Mesendoderm (in vitro differentiated cells): ENCODE results near the gene STAG2.

ENCODE experiments used
- DNase-seq: peaks from one replicate; pipeline ENCODE4 v3.0.0; 2013
- H2AK5ac ChIP-seq: 2 replicates; pipeline ENCODE4 v1.6.1; 2013; ENCODE audit warnings: low read length, inconsistent platforms
- H2BK120ac ChIP-seq: 2 replicates; pipeline ENCODE4 v1.6.1; 2013; ENCODE audit warnings: low read depth, mild to moderate bottlenecking, low read length, moderate library complexity, mixed read lengths
- H2BK15ac ChIP-seq: replicated peaks from 2 replicates; pipeline ENCODE4 v1.6.1; 2013; ENCODE audit warnings: low read depth, mild to moderate bottlenecking, moderate library complexity
- H2BK5ac ChIP-seq: 2 replicates; pipeline ENCODE4 v1.6.1; 2013; ENCODE audit warnings: low read length, inconsistent platforms
- H3K18ac ChIP-seq: 2 replicates; pipeline ENCODE4 v1.6.1; 2013; ENCODE audit warnings: mild to moderate bottlenecking, low read length, mixed read lengths
- H3K23ac ChIP-seq: one replicate; pipeline ENCODE4 v1.6.1; 2013; ENCODE audit warnings: low read length
- H3K27ac ChIP-seq: 2 replicates; pipeline ENCODE4 v1.5.1; 2013; ENCODE audit warnings: low read depth, mild to moderate bottlenecking, inconsistent platforms, low read length, moderate library complexity
- H3K27me3 ChIP-seq: 2 replicates; pipeline ENCODE4 v1.6.1; 2013; ENCODE audit warnings: low read length, control low read depth, mild to moderate bottlenecking, inconsistent platforms; ENCODE audit not compliant: insufficient read depth, poor library complexity
- H3K36me3 ChIP-seq: 2 replicates; pipeline ENCODE4 v1.6.1; 2013; ENCODE audit warnings: low read length, inconsistent platforms; ENCODE audit not compliant: control insufficient read depth, insufficient read depth
- H3K4ac ChIP-seq: one replicate; pipeline ENCODE4 v1.6.1; 2013; ENCODE audit warnings: low read depth, mild to moderate bottlenecking, low read length, moderate library complexity
- H3K4me1 ChIP-seq: 2 replicates; pipeline ENCODE4 v1.6.1; 2013; ENCODE audit warnings: low read depth, low read length, inconsistent platforms; ENCODE audit not compliant: control insufficient read depth
- H3K4me2 ChIP-seq: 2 replicates; pipeline ENCODE4 v1.6.1; 2013; ENCODE audit warnings: low read length
- H3K4me3 ChIP-seq: 2 replicates; pipeline ENCODE4 v1.5.1; 2013; ENCODE audit warnings: mild to moderate bottlenecking, low read length
- H3K56ac ChIP-seq: one replicate; pipeline ENCODE4 v1.6.1; 2013; ENCODE audit warnings: low read length
- H3K79me1 ChIP-seq: 2 replicates; pipeline ENCODE4 v1.6.1; 2013; ENCODE audit warnings: low read length, inconsistent platforms
- H3K79me2 ChIP-seq: 2 replicates; pipeline ENCODE4 v1.6.1; 2013; ENCODE audit warnings: mild to moderate bottlenecking, low read length; ENCODE audit not compliant: control insufficient read depth, insufficient read depth
- H3K9ac ChIP-seq: 2 replicates; pipeline ENCODE4 v1.6.1; 2013; ENCODE audit warnings: low read length, inconsistent platforms
- H4K5ac ChIP-seq: one replicate; pipeline ENCODE4 v1.6.1; 2013; ENCODE audit warnings: low read length
- H4K8ac ChIP-seq: one replicate; pipeline ENCODE4 v1.6.1; 2013; ENCODE audit warnings: low read depth, mild to moderate bottlenecking, control low read depth, low read length, moderate library complexity
- WGBS: extraction: QIAGEN DNeasy Blood & Tissue Kit; methylation state at CpG from one replicate; pipeline ENCODE4 v1.1.7; 2013; ENCODE audit warnings: low lambda C conversion rate, missing lambda C conversion rate; ENCODE audit not compliant: insufficient coverage; ENCODE audit errors: extremely low coverage; 5-methylcytosine and 5-hydroxymethylcytosine counted together

STAG2 gene

DNA sequence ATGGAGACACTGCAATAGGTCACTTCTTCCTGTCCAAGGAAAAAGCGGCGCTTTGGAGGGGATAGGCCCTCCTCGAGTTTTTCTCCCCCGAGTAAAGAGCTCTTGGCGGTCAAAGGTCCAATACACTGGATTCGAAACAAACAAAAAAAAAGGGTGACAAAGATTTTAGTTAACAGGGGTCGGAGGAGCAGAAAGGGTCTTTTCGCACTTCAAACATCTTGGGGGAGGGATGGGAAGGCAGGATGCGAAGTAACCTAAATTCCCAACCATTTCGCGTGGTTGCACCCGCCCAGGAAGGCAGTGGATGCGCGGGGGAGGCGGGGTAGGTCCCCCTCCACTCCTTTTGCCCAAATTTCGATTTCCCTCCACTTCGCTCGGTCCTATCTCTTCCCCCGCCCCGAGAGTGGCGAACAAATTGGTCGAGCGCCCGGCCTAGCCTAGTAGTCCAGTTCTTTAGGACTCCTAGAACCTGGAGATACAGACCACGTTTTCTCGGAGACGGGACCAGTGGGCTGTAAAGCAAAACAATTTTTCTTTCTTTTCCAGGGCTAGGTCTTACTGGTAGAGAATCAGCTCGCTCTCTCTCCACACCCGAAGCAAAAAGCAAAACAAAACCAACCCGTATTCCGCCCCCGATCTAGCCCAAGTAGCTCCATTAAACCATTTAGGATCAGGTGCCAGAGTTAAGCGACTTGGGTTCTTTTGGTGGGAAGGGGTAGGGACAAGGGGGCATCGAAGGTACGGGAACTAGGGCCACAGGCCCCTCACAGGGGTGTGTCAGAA lies 2.0 kb upstream of the STAG2 start:
- Histone ChIP-seq H3K27me3 (no peaks in the 10 kb centered on the region), H4K5ac (no peak overlapping the region), H2BK15ac (no peak overlapping the region), H3K4me1 (no peaks in the 10 kb centered on the region), H3K79me2 (peaks cover 16% of the 10 kb centered on the region), H3K27ac (peak overlapping the region; percentile 66), H2AK5ac (no peak overlapping the region), H3K79me1 (no peaks in the 10 kb centered on the region), H2BK5ac (no peak overlapping the region), H3K56ac (peak overlapping the region; percentile 89), H3K4me2 (peak overlapping the region; percentile 52), H3K9ac (peak overlapping the region; percentile 67), H3K36me3 (no peaks in the 10 kb centered on the region), H4K8ac (no peak overlapping the region), H3K4me3 (peak overlapping the region; percentile 59), H3K18ac (peak overlapping the region; percentile 31), H2BK120ac (no peak overlapping the region), H3K23ac (no peak overlapping the region), H3K4ac (no peak overlapping the region)
- DNase-seq = peak; percentile 35
- WGBS = no CpG with 5 or more reads among the region's 35 CpGs

DNA sequence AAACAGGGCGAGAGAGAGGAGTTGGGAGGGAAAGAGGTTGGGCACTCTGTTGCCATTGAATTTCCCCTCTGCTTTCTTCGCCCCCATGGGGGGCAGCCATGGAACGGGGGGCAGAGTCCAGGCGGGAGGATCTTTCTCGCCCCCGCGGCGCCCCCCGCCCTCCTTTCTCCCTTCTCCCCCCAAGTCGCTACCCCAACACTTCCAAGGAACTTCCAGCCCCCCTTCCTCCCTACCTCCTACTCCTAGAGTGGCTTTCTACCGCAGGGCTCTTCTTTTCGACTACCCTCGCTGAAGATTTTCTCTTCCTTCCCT lies 594 bp upstream of the STAG2 start:
- H3K23ac ChIP-seq = no peak overlapping the region
- H3K4me1 ChIP-seq = no peaks in the 10 kb centered on the region
- H3K4ac ChIP-seq = peak overlapping the region; percentile 95
- no peak overlapping the region for H4K5ac ChIP-seq
- H3K79me2 ChIP-seq = peaks cover 27% of the 10 kb centered on the region
- H2AK5ac ChIP-seq = no peak overlapping the region
- H3K27ac ChIP-seq = peak overlapping the region; percentile 96
- H3K18ac ChIP-seq = peak overlapping the region; percentile 100
- H3K4me2 ChIP-seq = peak overlapping the region; percentile 40
- peak overlapping the region; percentile 89 for H3K9ac ChIP-seq
- H2BK5ac ChIP-seq = peak overlapping the region; percentile 70
- H3K56ac ChIP-seq = peak overlapping the region; percentile 93
- no peaks in the 10 kb centered on the region for H3K36me3 ChIP-seq
- H3K79me1 ChIP-seq = no peaks in the 10 kb centered on the region
- H2BK15ac ChIP-seq = no peak overlapping the region
- WGBS = no CpG with 5 or more reads among the region's 13 CpGs
- peak overlapping the region; percentile 97 for H4K8ac ChIP-seq
- DNase-seq = no peak
- no peaks in the 10 kb centered on the region for H3K27me3 ChIP-seq
- H2BK120ac ChIP-seq = peak overlapping the region; percentile 96
- H3K4me3 ChIP-seq = peak overlapping the region; percentile 71

DNA sequence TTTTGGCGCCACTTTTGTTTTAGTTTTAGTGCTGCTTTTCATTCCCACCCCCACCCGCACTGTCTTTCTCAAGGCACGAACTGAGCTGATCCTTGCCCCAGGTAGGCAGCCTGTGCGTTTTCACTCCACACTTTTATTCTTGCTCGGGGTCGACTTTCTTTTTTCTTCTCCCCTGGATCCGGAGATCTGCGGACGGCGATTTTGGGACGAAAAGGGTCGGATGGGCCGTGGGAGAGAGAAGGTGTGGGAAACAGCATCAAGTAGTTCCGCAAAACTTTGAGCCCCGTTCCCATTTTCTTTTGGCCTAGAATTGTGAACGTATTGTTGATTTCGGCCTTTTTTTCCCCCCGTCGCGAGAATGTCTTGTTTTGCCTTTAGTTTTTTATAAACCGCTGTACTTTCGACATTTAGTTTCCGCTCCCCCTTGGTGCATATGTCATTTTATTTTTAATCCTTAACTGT lies 531 bp downstream of the STAG2 start:
- peak overlapping the region; percentile 67 for H3K4me3 ChIP-seq
- H4K5ac ChIP-seq = no peak overlapping the region
- peak overlapping the region; percentile 13 for H3K4me2 ChIP-seq
- H3K4me1 ChIP-seq = no peaks in the 10 kb centered on the region
- H3K27ac ChIP-seq = peak overlapping the region; percentile 90
- no peaks in the 10 kb centered on the region for H3K27me3 ChIP-seq
- no peak for DNase-seq
- H3K79me1 ChIP-seq = no peaks in the 10 kb centered on the region
- H3K4ac ChIP-seq = peak overlapping the region; percentile 94
- peak overlapping the region; percentile 89 for H3K9ac ChIP-seq
- H2BK15ac ChIP-seq = no peak overlapping the region
- H2BK5ac ChIP-seq = peak overlapping the region; percentile 4
- H3K23ac ChIP-seq = no peak overlapping the region
- H3K56ac ChIP-seq = peak overlapping the region; percentile 83
- no peak overlapping the region for H2AK5ac ChIP-seq
- no peaks in the 10 kb centered on the region for H3K36me3 ChIP-seq
- WGBS = no CpG with 5 or more reads among the region's 23 CpGs
- H2BK120ac ChIP-seq = peak overlapping the region; percentile 82
- peak overlapping the region; percentile 98 for H3K18ac ChIP-seq
- peaks cover 38% of the 10 kb centered on the region for H3K79me2 ChIP-seq
- no peak overlapping the region for H4K8ac ChIP-seq

DNA sequence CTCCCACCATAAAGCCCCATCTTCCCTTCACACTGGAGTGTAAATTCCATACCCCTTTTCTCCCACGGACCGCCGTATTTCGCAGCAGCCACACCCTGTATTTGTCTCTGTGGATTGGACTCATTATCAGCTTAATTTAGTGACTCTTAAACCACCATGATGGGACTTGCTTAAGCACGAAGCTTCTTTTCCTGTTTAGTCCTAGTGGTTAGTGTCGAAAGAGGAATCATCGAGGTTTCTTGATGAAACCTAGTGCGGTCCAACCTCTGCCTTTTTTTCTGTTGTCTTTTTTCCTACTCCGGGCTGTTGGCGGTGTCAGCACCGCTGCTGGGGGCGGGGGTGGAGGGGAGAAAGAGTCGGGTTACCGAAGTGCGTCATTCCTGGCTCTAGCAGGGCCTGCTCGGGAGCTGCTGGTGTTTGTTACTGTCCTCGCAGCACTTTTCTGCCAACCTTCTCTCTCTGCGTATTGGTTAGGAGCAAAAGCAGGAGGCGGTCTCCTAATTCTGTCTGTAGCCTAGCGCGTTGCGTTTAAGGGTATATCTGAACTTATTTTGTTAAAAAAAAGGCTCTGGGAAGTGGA lies 1.4 kb downstream of the STAG2 start:
- no peak overlapping the region for H2AK5ac ChIP-seq
- no peak overlapping the region for H2BK120ac ChIP-seq
- no CpG with 5 or more reads among the region's 22 CpGs for WGBS
- no peak overlapping the region for H3K18ac ChIP-seq
- H3K4ac ChIP-seq = no peak overlapping the region
- H3K27me3 ChIP-seq = no peaks in the 10 kb centered on the region
- no peak overlapping the region for H4K5ac ChIP-seq
- peak overlapping the region; percentile 92 for H3K56ac ChIP-seq
- H3K4me3 ChIP-seq = peak overlapping the region; percentile 67
- no peaks in the 10 kb centered on the region for H3K4me1 ChIP-seq
- H2BK5ac ChIP-seq = no peak overlapping the region
- peak overlapping the region; percentile 75 for H3K27ac ChIP-seq
- no peak overlapping the region for H2BK15ac ChIP-seq
- peak; percentile 96 for DNase-seq
- H3K79me2 ChIP-seq = peaks cover 44% of the 10 kb centered on the region
- peak overlapping the region; percentile 42 for H3K4me2 ChIP-seq
- no peak overlapping the region for H4K8ac ChIP-seq
- H3K79me1 ChIP-seq = no peaks in the 10 kb centered on the region
- H3K9ac ChIP-seq = peak overlapping the region; percentile 89
- no peaks in the 10 kb centered on the region for H3K36me3 ChIP-seq
- no peak overlapping the region for H3K23ac ChIP-seq

DNA sequence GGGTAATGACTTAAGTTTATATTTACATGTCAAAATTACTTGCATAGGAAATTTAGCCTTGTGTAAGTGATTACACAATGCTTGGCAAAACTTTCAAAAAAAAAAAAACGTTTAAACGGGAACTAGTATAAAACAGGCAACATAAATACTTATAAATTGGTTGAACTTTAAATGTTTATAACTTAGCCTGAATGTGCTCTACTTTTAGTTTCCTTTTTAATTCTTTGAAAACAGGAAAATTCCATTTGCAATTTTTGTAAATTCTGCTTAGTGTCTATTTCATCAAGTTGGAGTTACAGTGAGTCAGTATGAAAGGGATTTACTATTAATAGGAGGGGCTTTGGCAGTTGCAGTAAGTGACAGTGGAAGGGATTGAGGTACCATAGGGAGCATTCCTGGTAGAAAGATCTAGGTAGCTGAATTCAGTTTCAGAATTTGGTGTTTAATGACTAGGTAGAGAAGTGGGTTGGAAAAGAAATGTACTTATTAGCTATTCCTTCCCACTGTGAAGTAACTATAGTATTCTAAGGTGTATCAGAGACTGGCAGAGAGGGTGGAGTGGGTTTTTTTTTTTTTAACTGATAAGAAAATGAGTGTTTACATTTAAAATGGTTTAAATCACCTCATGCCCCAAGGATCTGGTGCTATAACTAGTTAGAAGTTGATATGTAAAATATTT lies 2.8 kb downstream of the STAG2 start:
- Histone ChIP-seq H3K4ac (no peak overlapping the region), H4K8ac (no peak overlapping the region), H3K27me3 (no peaks in the 10 kb centered on the region), H3K23ac (no peak overlapping the region), H3K9ac (no peak overlapping the region), H3K4me3 (no peak overlapping the region), H3K27ac (no peak overlapping the region), H2BK5ac (no peak overlapping the region), H2AK5ac (no peak overlapping the region), H3K56ac (no peak overlapping the region), H3K4me1 (no peaks in the 10 kb centered on the region), H2BK15ac (no peak overlapping the region), H3K36me3 (no peaks in the 10 kb centered on the region), H3K18ac (no peak overlapping the region), H3K79me1 (no peaks in the 10 kb centered on the region), H2BK120ac (no peak overlapping the region), H4K5ac (no peak overlapping the region), H3K4me2 (no peak overlapping the region), H3K79me2 (peaks cover 53% of the 10 kb centered on the region)
- no CpG with 5 or more reads among the region's 2 CpGs for WGBS
- DNase-seq = peak; percentile 15
